Measurements from ENCODE around the gene RXFP4. TPM values are rescaled to one million over a fixed set of nuclear protein-coding genes. Genes with fewer than 3 reads are reported as not detected.

The RXFP4 gene
- total and polyA plus RNA-seq, 2 donors (not counting 1 experiment from before 2014, with no cell fraction given): 0.12 TPM; not detected in 1

DNA sequence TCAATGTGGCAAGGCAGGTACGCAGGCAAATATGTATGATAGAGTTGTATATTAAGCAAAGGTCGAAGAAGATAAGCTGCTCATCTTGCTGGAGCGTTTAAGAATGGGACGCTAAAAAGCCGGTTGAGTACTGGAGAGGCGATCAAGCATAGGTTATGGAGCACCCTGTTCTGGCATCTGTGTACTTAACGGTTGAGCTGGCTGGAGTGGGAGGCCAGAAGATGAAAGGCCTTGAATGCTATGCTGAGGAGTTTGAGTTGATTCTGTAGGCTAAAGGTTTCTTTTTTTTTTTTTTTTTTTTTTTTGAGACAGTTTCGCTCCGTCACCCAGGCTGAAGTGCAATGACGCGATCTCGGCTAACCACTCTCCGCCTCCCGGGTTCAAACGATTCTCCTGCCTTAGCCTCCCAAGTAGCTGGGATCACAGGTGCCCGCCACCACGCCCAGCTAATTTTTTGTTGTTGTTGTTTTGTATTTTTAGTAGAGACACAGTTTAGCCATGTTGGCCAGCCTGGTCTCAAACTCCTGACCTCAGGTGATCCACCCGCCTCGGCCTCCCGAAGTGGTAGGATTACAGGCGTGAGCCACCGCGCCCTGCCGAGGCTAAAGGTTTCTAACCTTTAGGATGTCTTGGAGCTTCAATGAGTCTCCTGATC lies 6.4 kb upstream of the RXFP4 start:
- no peak for TF ChIP-seq EZH2 (IDR thresholded peaks at IDR 0.05; ENCODE audit: borderline replicate concordance, insufficient read depth, low read depth, low read length, poor library complexity, severe bottlenecking)
- TF ChIP-seq, protein P1, sequence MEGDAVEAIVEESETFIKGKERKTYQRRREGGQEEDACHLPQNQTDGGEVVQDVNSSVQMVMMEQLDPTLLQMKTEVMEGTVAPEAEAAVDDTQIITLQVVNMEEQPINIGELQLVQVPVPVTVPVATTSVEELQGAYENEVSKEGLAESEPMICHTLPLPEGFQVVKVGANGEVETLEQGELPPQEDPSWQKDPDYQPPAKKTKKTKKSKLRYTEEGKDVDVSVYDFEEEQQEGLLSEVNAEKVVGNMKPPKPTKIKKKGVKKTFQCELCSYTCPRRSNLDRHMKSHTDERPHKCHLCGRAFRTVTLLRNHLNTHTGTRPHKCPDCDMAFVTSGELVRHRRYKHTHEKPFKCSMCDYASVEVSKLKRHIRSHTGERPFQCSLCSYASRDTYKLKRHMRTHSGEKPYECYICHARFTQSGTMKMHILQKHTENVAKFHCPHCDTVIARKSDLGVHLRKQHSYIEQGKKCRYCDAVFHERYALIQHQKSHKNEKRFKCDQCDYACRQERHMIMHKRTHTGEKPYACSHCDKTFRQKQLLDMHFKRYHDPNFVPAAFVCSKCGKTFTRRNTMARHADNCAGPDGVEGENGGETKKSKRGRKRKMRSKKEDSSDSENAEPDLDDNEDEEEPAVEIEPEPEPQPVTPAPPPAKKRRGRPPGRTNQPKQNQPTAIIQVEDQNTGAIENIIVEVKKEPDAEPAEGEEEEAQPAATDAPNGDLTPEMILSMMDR (IDR thresholded peaks at IDR 0.05): no peak
- peaks cover 20% of the 10 kb centered on the region for H4K20me1 ChIP-seq (ENCODE audit: control insufficient read depth, insufficient read depth, low read length, poor library complexity, severe bottlenecking)
- H3K9ac ChIP-seq (ENCODE audit: low read length): peak overlapping the region; percentile 60
- Mint-ChIP-seq H3K27me3 (no peaks in the 10 kb centered on the region), H3K4me1 (peaks cover 41% of the 10 kb centered on the region), H3K27ac (no peak overlapping the region), H3K9me3 (ENCODE audit: insufficient read depth) (no peaks in the 10 kb centered on the region), H3K4me3 (no peak overlapping the region)
- WGBS (ENCODE audit: insufficient coverage): 82% methylated on average over 13 of the region's 24 CpGs
- H3K4me2 ChIP-seq (replicated peaks; ENCODE audit: low read depth, low read length, poor library complexity, severe bottlenecking): peak overlapping the region; percentile 68
- peak overlapping the region; percentile 79 for H2AFZ ChIP-seq (ENCODE audit: insufficient read depth, low read depth, low read length, poor library complexity, severe bottlenecking)
- peaks cover 2 to 23% of the 10 kb centered on the region in 2 experiments for H3K36me3 ChIP-seq (replicated peaks in 1 of 2; ENCODE audit: control extremely low read depth in 1 of 2, control insufficient read depth in 1 of 2, extremely low read depth in 1 of 2, insufficient read depth in 2 of 2, low read length in 1 of 2)
- H3K4me3 ChIP-seq (ENCODE audit: control extremely low read depth in 1 of 5, extremely low read depth in 1 of 5, insufficient read depth in 1 of 5, low read depth in 2 of 5, low read length in 4 of 5): peak overlapping the region; percentile 79 to 97 (median 84)
- no peak for DNase-seq
- CTCF ChIA-PET: interaction anchor here (1.0 to 6.3 kb wide), 13 partner anchors 9 to 194 kb away, joined by 3 to 83 read pairs (median 5); partner anchors contain the start of gene ARHGEF2
- intact Hi-C loops (cut with micrococcal nuclease): loop anchor here (1.0 to 5.0 kb wide), 6 partner anchors 11 to 132 kb away; partner anchors contain the start of genes GON4L, LAMTOR2 and RIT1
- H3K4me1 ChIP-seq (ENCODE audit: control insufficient read depth in 2 of 2, insufficient read depth in 2 of 2, low read length in 2 of 2): peaks cover 49 to 62% of the 10 kb centered on the region in 2 donors
- ATAC-seq (ENCODE audit: low read depth): no peak
- peaks cover 69% of the 10 kb centered on the region for H3K79me2 ChIP-seq (ENCODE audit: control insufficient read depth, insufficient read depth, low read length)
- POLR2A ChIA-PET: interaction anchor here (0.6 to 2.5 kb wide), 8 partner anchors 10 to 302 kb away, joined by 3 to 33 read pairs (median 9); partner anchors contain the start of gene ARHGEF2
- no peaks in the 10 kb centered on the region for H3K9me3 ChIP-seq (ENCODE audit: control extremely low read depth in 1 of 3, control insufficient read depth in 2 of 3, insufficient read depth in 1 of 3, low read length in 2 of 3)
- no peaks in the 10 kb centered on the region for H3K27me3 ChIP-seq (replicated peaks in 1 of 4; ENCODE audit: control extremely low read depth in 1 of 4, control insufficient read depth in 3 of 4, insufficient read depth in 4 of 4, low read length in 3 of 4)
- H3K27ac ChIP-seq (ENCODE audit: low read length in 2 of 2): peak overlapping the region; percentile 82 to 89

DNA sequence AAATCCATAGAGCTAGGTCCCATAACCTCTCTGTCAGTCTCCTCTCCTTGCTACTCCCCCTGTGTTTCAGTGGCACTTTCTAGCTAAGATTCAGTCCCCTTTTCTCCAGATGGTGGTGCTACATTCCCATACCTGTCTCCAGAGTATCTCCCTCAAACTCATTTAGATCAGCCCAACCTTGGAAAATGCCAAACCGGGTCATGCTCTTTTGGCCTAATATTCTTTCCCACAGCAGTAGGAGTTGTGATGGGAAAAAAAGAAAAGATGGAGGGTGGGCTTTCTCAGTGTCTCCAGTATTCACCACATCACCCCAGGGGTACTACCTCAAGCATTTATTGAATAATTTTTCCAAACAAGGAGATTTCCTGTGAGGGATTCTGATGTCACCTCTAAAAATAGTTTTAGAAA lies 3.2 kb upstream of the RXFP4 start:
- H2AFZ ChIP-seq (ENCODE audit: insufficient read depth, low read depth, low read length, poor library complexity, severe bottlenecking): no peak overlapping the region
- POLR2A ChIA-PET: interaction anchor here (0.6 to 1.8 kb wide), 10 partner anchors 11 to 51 kb away, joined by 3 to 13 read pairs (median 6); partner anchors contain the start of gene ARHGEF2

More for the DNA sequence above, 3.2 kb upstream of the RXFP4 start:
- H3K27me3 ChIP-seq (replicated peaks in 1 of 4; ENCODE audit: control extremely low read depth in 1 of 4, control insufficient read depth in 3 of 4, insufficient read depth in 4 of 4, low read length in 3 of 4): no peaks in the 10 kb centered on the region
- CTCF ChIA-PET: interaction anchor here (0.6 to 6.1 kb wide), 35 partner anchors 8 to 695 kb away, joined by 3 to 206 read pairs (median 4); partner anchors contain the start of genes ARHGEF2 and SSR2
- H3K27ac ChIP-seq (ENCODE audit: low read length in 2 of 2): no peak overlapping the region
- Mint-ChIP-seq H3K27ac (peak overlapping the region; percentile 76), H3K27me3 (no peaks in the 10 kb centered on the region), H3K9me3 (ENCODE audit: insufficient read depth) (no peaks in the 10 kb centered on the region), H3K4me3 (peak overlapping the region; percentile 47), H3K4me1 (peaks cover 48% of the 10 kb centered on the region)
- no peak overlapping the region for H3K4me3 ChIP-seq (ENCODE audit: control extremely low read depth in 1 of 5, extremely low read depth in 1 of 5, insufficient read depth in 1 of 5, low read depth in 2 of 5, low read length in 4 of 5)
- no CpG with 5 or more reads among the region's 1 CpG for WGBS (ENCODE audit: insufficient coverage)
- ATAC-seq (ENCODE audit: low read depth) (no peak), DNase-seq (peak; percentile 74)
- no peaks in the 10 kb centered on the region for H4K20me1 ChIP-seq (ENCODE audit: control insufficient read depth, insufficient read depth, low read length, poor library complexity, severe bottlenecking)
- H3K79me2 ChIP-seq (ENCODE audit: control insufficient read depth, insufficient read depth, low read length): peaks cover 37% of the 10 kb centered on the region
- H3K4me1 ChIP-seq (ENCODE audit: control insufficient read depth in 2 of 2, insufficient read depth in 2 of 2, low read length in 2 of 2): peaks cover 57 to 64% of the 10 kb centered on the region in 2 donors
- H3K9ac ChIP-seq (ENCODE audit: low read length): no peak overlapping the region
- no peaks in the 10 kb centered on the region for H3K36me3 ChIP-seq (replicated peaks in 1 of 2; ENCODE audit: control extremely low read depth in 1 of 2, control insufficient read depth in 1 of 2, extremely low read depth in 1 of 2, insufficient read depth in 2 of 2, low read length in 1 of 2)
- peak overlapping the region; percentile 2 for H3K4me2 ChIP-seq (replicated peaks; ENCODE audit: low read depth, low read length, poor library complexity, severe bottlenecking)
- H3K9me3 ChIP-seq (ENCODE audit: control extremely low read depth in 1 of 3, control insufficient read depth in 2 of 3, insufficient read depth in 1 of 3, low read length in 2 of 3): no peaks in the 10 kb centered on the region
- intact Hi-C loops (cut with micrococcal nuclease): loop anchor here (1.0 kb wide), 1 partner anchor 51 kb away; no protein-coding TSS in a partner anchor
- TF ChIP-seq, protein P1 (IDR thresholded peaks at IDR 0.05): peak; percentile 55
- no peak for TF ChIP-seq EZH2 (IDR thresholded peaks at IDR 0.05; ENCODE audit: borderline replicate concordance, insufficient read depth, low read depth, low read length, poor library complexity, severe bottlenecking)

Measured in B cell (primary cell).